NT2/D1 (cell line): Measurements from ENCODE around the gene GIMAP7.

ENCODE experiments used
- SUZ12 ChIP-seq: IDR thresholded peaks from 2 replicates; pipeline ENCODE4 v1.6.1; 2011; ENCODE audit not compliant: insufficient read length, insufficient read depth; ENCODE audit errors: extremely low read depth
- YY1 ChIP-seq: IDR thresholded peaks from 2 replicates; pipeline ENCODE4 v1.6.1; 2011; ENCODE audit not compliant: insufficient read length, insufficient read depth
- ZNF274 ChIP-seq: IDR thresholded peaks from 2 replicates; pipeline ENCODE4 v1.6.1; 2011; ENCODE audit warnings: mild to moderate bottlenecking, low read depth, low read length

DNA sequence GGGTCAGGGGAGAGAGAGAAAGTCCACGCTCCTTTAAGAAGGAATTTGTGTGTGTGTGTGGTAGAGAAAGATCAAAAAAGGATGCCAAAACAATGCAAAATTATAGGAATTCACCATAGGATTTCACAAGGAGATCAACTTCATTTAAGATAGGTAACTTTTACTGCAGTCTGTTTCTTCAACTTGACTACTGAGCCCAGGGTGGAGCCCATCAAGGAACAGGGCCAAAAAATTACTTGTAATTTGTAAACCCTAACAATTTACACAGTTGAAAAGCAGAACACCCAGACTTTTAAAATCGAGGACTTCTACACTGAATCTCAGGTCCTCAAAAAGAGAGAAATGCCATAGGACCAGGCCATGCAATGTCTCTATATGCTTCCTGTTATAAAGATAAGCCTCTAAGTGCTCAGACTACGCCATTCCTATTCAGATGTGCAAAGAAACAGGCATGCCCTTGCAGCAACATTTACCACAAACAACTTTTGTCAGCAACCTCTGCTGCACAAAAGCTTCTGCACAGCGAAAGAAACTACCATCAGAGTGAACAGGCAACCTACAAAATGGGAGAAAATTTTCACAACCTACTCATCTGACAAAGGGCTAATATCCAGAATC is 42.0 kb downstream of the GIMAP7 start:
- TF ChIP-seq ZNF274 = no peak
- TF ChIP-seq SUZ12 = no peak
- TF ChIP-seq YY1 = no peak
